ENCODE measurements around the gene CHTOP. TPM values are rescaled to one million over a fixed set of nuclear protein-coding genes. Genes with fewer than 3 reads are reported as not detected.
A peak's percentile ranks its signal among the peaks of the same experiment; 100 is the strongest.

The CHTOP gene
- total and polyA plus RNA-seq, 2 of the 13 experiments (the other 11 are each of a cell fraction or from before 2014, with no cell fraction given), result 38.0 to 51.9 TPM

DNA sequence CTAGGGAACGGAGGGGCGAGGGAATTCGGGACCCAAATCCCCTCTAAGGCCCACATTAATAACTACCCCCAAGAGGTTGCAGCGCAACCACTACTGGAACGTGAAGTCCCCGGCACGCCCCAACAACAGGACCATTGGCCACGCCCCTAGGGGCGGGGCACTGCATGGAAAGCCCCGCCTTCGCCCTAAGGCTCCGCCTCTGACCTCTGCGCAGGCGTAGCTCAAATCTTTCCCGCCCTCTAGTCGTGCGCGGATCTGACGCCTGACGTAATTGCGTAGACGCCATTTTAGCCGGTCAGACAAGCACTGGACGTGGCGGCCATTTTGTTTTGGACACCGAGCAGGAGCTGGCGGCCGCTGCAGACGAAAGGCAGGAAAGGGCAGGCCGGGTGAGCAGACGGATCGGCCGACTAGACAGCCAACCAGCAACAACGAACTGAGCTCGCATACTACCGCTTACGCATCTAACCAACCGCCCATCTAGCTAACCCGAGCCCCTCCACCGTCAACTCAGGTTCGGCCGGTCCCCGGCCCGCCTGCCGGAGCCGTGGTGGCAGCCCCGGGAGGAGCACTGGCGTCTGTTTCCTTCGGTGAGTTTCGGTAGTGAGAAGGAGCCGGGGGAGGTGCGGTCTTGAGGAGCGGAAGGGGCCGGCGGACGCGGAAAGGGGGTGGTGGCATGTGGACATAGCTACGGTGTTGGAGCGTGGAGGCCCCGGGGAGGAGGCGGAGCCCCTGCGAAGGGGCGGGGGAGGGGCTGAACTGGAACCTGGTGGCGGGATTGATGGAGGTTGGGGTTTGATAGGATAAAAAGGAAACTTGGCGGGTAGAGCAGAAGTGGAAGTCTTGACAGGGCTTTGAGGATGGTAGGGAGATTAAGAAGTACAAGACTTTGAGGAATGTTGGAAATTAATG lies at the start of gene CHTOP (continued):
- TF ChIP-seq USF2 (IDR thresholded peaks at IDR 0.05; ENCODE audit: low read depth, low read length) (no peak), USF2 (CRISPR knock-in tag; IDR thresholded peaks at IDR 0.05; ENCODE audit: borderline replicate concordance) (peak; percentile 48; the same call in 1 of the 2 replicates), CAMTA2 (CRISPR knock-in tag; IDR thresholded peaks at IDR 0.05; ENCODE audit: borderline replicate concordance) (no peak; the same call in 1 of the 2 replicates), YEATS2 (CRISPR knock-in tag; IDR thresholded peaks at IDR 0.05; ENCODE audit: borderline replicate concordance) (peak; percentile 71; the same call in 1 of the 2 replicates), ASH2L (IDR thresholded peaks at IDR 0.05; ENCODE audit: insufficient read length, low read depth, low read length) (peak; percentile 96), NR2F6 (IDR thresholded peaks at IDR 0.05) (no peak), NR2F6 (CRISPR knock-in tag; IDR thresholded peaks at IDR 0.05) (no peak), POGK (CRISPR knock-in tag; conservative IDR thresholded peaks at IDR 0.05) (peak; percentile 92), ZNF7 (CRISPR knock-in tag; IDR thresholded peaks at IDR 0.05) (no peak), E2F1 (CRISPR knock-in tag; IDR thresholded peaks at IDR 0.05) (peak; percentile 93), GPN1 (CRISPR knock-in tag; IDR thresholded peaks at IDR 0.05; ENCODE audit: borderline replicate concordance) (no peak), NR0B2 (CRISPR knock-in tag; IDR thresholded peaks at IDR 0.05) (no peak; the same call in 1 of the 2 replicates), SMYD3 (CRISPR knock-in tag; IDR thresholded peaks at IDR 0.05) (peak; percentile 81; the same call in 1 of the 2 replicates), SMAD9 (CRISPR knock-in tag; IDR thresholded peaks at IDR 0.05) (no peak; the same call in 1 of the 2 replicates), U2AF2 (IDR thresholded peaks at IDR 0.05; ENCODE audit: low read depth, low read length) (no peak), ISL2 (CRISPR knock-in tag; IDR thresholded peaks at IDR 0.05) (0 out of 2 replicates have a peak, but pooled peaks have one; percentile 36)
- TF ChIP-seq, protein P1, sequence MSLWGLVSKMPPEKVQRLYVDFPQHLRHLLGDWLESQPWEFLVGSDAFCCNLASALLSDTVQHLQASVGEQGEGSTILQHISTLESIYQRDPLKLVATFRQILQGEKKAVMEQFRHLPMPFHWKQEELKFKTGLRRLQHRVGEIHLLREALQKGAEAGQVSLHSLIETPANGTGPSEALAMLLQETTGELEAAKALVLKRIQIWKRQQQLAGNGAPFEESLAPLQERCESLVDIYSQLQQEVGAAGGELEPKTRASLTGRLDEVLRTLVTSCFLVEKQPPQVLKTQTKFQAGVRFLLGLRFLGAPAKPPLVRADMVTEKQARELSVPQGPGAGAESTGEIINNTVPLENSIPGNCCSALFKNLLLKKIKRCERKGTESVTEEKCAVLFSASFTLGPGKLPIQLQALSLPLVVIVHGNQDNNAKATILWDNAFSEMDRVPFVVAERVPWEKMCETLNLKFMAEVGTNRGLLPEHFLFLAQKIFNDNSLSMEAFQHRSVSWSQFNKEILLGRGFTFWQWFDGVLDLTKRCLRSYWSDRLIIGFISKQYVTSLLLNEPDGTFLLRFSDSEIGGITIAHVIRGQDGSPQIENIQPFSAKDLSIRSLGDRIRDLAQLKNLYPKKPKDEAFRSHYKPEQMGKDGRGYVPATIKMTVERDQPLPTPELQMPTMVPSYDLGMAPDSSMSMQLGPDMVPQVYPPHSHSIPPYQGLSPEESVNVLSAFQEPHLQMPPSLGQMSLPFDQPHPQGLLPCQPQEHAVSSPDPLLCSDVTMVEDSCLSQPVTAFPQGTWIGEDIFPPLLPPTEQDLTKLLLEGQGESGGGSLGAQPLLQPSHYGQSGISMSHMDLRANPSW (CRISPR knock-in tag; IDR thresholded peaks at IDR 0.05; ENCODE audit: borderline replicate concordance), result peak; percentile 30; the same call in 1 of the 2 replicates

Data from HepG2 (cell line).